Middle frontal gyrus (tissue), 1 donor: ENCODE data around the gene PLCD1.
"Not testable (repeated sequence)": the region's sequence is repeated elsewhere in the genome, so short reads cannot be mapped to it uniquely, and the experiment has no call there.

Experiments used
- DNase-seq: peaks from one replicate; pipeline ENCODE4 v3.0.0-alpha.2; 2015; ENCODE audit warnings: low spot score; ENCODE audit errors: extremely low spot score

PLCD1 gene

DNA sequence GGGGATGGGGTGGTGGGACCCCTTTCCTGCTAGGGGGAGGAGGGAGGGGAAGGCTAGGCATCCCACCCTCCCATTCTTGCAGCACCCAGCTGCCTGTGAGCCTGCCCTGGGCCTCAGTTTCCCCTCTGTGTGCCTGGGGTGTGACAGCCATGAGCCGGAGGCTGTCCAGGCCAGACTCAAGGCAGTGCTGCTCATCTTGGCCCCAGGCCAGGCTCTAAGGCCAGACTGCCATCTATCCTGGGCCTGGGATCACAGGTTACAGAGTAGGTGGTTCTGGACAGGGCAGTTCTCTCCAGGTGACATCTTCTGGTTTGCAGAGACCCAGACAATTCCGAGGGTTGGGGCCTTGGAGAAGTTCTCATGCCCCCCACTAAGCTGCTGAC lies 42.1 kb downstream of the PLCD1 start:
- DNase-seq: no peak

DNA sequence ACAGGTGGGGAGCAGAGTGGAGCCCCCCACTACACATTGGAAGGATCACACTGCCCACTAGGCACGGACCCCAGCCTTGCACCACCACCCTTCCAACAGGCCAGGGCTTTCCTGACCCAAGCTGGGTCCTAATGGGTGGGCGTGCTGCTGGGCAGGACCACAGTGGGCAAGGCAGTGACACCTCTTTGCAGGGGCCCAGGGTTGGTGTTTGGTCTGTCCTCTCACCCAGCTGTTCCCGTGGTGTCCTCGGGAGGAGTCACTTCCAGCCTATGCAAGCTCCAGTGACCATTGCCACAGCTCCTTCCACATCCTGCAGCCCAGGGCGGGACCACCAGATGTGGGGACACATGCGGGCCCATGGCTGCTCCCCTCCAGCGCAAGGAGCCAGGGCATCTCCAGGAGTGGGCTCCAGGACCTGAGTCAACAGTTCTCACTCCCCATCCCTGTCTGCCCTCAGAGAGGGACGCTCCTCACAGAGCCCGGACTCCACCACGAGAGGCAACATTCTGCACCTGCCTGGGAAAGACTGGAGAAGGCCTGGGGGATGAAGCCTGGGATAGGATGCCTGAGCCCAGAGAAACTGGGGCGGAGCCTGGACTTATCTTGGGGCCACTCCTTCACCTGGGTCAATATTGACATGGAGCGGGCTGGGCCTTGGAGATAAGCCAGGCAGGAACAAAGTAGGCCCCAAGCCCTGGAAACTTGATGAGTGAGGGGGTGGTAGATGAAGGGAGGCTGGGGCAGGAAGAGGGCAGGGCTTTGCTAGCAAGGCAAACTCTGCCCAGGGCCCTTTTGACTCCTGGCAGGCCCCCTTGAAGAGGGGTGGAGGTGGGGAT lies 42.7 kb downstream of the PLCD1 start:
- DNase-seq: no peak

DNA sequence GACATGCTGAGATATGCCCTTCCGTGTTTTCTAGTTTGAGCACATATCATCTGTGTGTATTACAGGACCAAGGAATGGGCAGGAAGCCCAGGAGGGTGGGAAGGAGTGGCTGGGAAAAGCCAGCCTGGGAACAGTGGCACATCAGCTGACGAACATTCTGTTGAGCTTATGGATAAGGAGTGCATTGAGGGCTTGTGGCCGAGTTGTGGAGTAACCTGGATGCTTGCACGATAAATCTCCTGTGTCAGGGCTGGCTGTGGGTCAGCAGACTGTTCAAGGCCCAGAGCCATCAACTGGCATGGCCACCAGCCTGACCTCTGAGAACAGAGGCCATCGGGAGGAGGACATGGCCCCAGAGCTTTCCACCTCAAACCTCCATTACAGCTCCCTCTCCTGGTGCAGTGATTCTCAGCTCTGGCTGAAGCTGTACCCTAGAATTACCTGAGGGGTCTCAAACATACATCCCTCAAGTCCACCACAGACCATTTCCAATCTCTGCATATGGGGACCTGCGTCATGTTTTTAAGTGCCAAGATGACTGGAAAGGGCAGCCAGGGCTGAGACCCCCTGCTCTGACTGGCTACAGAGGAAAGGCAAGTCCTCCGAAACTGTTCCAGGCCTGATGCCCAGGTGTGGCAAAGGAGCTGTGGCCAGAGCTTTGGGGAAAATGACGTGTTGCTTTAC lies 43.7 kb downstream of the PLCD1 start:
- DNase-seq: no peak

DNA sequence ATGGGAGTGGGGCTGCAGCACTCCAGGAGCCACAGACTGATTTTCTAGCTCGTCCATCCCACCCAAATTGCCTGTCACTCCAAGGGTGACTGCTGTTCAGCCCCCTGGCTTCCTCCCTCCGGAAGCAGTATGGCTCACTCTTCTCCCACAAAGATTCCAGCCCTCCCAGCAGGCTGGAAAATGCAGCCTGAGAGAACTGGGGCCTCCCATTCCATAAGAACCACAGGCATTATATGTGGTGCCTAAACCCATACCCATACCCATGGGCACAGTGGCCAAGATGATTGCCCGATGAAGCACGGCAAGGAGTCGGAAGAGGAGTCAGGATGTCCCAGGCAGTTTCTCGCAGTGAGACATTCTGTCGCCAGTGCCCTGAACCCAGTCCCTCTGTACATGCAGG lies 44.8 kb downstream of the PLCD1 start:
- no peak for DNase-seq

DNA sequence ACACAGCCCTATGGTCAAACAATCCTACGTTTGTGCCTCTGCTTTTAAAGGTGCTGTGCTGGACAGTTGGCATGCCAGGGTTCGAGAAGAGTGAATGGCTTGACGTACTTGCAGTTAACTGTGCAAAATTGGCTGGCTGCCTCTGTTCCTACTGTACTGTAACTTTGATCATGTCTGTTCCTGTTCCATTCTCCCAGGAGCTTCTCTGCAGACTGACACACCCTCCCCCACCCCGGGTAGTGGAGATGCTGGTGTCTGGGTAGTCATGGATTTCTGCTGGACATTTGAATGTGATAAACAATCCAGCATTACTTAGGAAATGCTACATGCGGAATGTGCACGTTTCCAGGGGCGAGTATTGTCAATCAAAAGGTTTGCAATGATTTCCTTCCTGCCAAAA lies 45.4 kb downstream of the PLCD1 start:
- DNase-seq: no peak

DNA sequence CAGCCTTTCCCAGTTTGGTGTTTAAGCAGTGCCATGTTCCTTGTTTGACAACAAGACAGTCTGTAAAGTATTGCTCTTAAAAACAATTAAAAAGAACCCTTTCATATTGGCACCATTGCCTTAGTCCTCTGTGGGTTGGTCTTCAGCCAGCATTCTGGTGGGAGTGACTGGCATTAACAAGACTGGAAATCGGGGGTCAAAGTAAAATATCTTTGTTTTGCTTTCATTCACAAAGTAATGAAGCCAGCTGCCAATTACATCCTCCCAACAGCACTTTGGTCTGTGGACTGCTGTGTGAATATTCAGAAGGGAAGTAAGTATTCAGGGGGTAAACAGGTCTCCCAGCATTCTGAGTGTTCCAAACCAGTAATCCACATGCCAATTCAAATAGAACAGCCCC lies 47.1 kb downstream of the PLCD1 start:
- no peak for DNase-seq

DNA sequence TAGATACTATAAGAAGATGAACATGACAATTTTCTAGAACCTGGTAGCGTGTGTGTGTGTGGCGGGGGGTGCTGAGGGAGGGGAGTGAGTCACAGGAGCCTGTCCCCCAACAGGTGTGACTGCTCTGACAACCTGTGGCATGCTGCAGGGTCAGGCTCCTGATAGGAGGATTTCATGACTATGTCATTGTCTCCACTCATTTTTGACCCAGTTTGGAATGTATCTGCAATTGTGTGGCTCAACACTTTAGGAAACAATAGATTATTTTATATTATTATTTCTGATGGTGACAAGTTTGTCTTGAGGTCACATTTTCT lies 48.1 kb downstream of the PLCD1 start:
- no peak for DNase-seq

DNA sequence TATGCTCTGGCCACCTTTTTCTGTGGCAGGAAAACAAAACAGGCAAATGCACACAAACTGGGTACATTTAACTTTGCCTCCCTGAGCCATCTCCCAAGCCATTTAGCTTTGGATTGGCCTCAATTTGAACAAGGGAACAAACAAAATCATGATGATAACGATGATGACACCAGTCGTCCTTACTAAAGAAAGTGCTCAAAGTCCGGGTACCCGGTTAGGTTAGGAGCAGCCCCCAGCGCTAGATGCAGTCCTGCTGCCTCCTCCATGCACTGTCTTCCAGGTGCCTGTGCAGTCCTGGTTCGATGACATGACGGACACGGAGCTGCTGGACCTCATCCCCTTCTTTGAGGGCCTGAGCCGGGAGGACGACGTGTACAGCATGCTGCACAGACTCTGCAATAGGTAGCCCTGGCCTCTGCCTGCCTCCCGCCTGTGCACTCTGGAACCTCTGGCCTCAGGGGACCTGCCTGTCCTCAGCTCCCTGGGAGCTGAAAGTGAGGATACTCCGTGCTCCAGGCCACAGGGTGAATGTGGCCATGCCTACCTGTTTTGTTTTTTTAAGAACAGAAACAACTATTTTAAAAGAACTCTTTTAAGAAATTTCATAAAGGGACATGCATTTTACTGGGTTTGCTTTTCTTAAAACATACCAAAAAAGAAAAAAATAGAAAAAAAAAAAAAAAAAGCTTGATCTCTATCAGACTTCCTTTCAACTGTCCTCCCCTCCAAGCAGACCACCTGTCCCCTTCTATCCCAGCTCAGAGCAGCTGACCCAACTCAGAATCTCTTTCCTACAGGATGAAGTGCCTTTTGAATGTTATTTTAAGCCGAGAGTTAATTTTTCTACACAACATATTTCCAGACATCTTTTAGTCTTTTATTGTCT lies 48.7 kb downstream of the PLCD1 start:
- DNase-seq: no peak

DNA sequence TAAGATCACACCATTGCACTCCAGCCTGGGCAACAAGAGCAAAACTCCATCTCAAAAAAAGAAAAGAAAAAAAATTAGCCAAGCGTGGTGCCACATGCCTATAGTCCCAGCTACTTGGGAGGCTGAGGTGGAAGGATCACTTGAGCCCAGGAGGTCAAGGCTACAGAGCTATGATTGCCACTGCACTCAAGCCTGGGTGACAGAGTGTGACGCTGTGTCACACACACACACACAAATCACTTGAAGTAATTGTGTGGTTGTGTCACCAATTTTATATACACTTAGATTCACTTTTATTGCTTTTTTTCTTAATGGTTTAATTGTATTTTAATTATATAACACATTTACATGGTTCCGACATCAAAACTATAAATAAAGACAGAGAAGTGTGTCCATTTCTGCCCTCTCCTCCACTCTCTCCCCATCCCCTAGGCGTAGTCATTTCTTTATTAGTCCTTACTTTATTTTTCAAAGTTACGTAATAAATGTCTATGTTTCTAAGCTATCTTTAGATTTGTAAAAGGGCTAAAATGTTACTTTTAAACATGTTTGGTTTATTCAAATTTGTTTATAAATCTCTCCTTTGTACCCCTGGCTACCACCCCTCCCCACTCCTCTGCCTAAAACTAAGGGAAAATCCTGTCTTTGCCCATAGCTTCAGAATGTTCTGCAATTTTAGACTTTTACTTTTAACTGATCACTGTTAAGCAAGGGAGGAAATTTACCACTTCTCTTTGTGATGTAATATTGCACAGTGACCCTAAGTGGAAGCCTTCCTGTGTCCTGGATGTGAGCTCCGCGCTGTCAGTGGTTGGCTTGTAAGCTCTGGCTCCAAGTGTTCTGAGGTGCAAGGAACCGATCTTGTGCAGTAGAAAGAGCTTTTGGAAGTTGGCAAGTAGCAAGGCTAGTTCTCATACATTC lies 49.6 kb downstream of the PLCD1 start:
- DNase-seq: no peak

DNA sequence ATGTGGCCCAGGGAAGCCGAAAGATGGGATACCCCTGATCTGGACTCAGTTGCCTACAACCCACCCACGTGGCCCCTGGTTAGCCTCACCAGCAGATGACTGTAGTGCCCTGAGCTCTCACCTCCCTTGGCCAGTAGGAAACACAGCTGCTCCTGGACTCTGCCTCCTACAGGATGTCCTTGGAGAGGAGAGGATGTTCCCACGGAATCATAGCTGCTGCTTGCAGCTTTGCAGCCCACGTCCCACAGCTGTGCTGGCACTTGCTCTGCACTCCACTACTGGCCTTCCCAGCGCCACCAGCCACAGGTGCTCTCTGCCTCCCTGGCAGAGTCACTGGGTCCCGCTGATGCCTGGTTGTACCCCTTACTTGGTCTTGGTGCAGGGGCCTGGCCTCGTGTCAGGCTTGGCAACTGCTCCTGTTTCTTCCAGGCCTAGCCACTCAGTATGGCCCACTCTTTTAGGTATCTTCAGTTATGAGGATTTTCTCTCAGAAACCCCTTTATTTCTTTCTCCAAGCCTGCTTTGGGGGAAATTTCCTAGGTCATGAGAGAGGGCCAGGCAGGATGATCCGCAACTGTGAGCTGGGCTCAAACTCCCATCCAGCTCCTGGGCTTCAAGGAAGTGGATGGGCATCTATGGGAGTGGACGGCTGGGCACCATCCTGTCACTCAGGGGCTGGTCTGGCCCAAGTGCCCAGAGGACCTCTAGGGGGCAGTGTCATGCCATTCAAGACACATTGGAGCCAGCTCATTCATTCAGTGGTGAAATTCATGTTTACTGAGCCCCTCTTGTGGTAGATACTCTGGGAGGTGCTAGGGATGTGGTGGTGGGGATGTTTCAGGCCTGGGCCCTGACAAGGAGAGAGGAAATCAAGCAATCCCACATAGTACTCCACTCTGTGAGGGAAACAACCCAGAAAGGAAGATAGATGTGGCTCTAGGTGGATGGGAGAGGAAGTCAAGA lies 55.0 kb downstream of the PLCD1 start:
- DNase-seq: no peak

DNA sequence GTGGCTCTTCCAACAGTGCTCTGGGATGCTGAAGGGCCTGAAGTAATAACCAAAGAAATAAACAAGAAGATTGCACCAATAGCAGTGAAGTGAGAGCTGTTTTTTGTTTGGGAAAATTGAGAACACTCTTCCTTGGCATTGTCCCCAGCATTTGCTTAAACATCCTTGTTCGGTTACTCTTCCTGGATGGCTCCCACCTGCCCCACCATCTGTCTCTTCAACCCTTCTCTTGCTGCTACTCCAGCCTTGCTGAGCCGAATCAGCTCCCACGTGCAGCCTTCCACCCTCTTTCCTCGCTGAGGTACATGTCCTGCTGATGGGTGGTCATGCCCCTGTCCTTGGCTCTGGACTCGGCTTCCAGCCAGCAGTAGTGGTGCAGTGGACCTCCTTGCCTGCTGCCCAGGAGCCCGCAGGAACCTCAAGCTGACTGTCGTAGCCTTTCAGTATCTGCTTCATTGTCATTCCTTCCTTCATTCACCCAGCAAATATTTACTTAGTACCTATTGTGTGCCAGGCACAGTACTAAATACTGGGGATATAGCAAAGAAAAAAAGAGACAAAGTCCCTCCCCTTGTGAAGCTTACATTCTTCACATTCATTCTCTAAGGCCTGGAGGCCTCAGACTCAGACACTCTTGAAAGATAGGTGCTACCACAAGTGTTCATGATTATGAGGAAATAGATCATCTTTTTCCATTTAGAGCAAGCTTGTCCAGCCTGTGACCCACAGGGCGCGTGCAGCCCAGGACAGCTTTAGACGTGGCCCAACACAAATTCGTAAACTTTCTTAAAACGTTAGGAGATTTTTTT lies 56.0 kb downstream of the PLCD1 start:
- DNase-seq: no peak

DNA sequence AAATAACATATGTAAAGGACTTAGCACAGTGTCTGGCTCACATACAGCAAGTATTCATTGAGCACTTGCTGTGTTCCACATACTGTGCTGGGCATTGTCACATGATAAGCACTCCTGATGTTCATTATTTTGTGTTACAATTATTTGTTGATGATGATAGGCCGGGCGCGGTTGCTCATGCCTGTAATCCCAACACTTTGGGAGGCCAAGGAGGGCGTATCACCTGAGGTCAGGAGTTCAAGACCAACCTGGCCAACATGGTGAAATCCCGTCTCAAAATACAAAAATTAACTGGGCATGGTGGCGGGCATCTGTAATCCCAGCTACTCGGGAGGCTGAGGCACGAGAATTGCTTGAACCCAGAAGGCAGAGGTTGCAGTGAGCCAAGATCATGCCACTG lies 57.4 kb downstream of the PLCD1 start:
- not testable (repeated sequence) for DNase-seq

DNA sequence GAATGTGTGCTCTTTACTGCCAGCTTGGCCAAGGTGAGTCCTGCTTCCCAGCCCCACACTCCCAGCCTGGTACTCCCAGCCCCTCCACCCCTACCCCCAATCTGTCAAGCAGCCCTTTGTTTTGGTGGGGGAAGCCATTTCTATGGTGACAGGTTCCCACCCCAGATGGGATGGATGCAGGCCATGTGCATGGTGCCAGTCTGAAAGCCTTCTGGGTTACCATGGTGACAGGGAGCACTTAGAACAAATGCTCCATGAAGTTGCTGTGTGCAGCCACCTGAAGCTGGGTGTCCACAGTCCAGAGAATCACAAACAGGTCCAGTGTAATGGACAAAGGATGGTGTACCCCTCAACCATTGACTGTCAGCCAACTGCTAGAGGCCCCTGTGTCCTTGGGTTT lies 58.0 kb downstream of the PLCD1 start:
- DNase-seq: no peak

DNA sequence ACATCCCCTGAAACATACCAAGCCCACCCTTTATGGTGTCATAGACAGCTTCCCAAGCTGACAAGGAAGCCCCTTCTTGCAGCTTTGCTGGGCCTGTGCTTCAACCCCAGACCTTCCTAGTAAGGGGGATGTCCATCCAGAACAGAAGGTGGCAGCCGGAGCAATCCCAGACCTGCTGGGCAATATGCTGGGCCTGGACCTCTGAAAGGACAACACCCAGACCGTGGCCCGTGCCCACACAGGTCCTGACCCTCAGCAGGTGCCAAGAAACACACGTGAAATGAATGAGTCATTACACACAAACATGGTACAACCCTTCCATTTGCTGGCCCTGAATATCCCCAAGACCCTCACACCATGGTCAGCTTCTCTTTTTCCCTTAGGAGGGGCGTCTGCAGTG lies 58.6 kb downstream of the PLCD1 start:
- DNase-seq: no peak

DNA sequence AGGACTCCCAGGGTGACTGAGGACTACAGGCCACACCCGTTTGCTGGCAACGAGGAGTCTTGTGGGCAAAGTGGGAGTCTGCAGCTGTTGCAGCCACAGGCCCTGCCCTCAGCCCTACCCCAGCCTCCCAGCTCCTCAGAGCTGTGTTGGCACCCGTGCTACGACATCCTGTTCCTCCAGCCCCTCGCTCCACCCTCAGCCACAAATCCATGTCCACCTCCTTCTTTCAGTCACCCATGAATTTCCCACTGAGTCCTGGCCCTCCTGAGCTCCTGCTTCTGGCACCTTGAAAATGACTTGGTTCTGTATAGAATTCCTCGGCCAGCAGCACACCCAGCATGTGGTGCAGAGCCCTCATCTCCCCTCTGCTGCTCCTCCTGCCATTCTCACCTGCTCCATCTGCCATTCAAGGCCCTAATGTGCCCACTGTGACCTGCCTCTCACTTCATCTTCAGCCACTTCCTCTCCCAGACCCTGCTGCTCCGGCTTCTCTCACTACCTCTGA lies 59.8 kb downstream of the PLCD1 start:
- no peak for DNase-seq

DNA sequence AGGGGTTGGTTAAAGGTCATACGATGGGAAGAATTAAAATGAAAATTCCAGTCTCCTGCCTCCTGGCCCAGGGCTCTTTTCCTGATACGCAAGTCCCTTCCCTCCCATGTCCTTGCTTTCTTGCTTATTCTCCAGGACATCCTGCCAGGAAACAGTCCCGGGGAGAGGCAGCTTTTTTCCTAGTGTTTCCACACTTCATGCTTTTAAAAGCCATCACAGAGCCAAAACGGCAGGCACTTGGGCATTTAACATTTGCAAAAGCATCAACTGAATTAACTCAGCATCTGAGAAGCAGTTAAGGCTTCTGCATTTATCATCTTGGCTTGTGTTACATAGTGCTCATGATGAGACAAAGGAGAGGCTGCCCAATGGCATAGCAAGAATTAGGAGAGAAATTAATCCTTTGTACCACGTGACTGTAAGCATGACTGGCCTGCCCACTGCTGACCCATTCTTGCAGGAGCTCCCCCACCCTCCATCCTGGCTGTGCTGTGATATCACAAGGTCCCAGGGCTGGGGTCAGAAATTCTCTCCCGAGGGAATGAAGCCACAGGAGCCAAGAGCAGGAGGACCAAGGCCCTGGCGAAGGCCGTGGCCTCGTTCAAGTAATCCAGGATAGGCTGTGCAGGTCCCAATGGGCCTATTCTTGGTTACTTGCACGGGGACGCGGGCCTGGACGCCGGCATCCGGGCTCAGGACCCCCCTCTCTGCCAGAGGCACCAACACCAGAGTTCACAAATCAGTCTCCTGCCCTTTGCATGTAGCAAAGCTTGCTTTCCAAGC lies 60.4 kb downstream of the PLCD1 start:
- DNase-seq: no peak

DNA sequence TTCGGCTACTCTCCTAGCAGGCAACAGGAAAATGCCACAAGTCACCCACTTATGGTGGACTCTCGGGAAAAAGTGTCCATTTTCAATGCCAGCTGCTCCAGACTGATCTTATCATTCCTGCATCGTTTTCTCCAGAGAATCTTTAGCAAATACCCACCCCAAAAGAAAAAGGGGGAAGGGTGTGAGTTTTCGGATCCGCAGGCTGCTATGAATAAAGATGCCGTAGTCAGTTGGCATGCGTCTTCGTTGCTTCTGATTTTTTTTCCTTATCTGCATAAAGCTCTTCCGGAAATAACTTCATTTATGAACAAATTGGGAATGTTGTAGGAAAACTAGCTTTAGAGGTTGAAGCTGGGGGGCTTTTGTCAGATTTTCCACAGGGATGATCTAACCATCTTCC lies 61.2 kb downstream of the PLCD1 start:
- peak; percentile 34 for DNase-seq

DNA sequence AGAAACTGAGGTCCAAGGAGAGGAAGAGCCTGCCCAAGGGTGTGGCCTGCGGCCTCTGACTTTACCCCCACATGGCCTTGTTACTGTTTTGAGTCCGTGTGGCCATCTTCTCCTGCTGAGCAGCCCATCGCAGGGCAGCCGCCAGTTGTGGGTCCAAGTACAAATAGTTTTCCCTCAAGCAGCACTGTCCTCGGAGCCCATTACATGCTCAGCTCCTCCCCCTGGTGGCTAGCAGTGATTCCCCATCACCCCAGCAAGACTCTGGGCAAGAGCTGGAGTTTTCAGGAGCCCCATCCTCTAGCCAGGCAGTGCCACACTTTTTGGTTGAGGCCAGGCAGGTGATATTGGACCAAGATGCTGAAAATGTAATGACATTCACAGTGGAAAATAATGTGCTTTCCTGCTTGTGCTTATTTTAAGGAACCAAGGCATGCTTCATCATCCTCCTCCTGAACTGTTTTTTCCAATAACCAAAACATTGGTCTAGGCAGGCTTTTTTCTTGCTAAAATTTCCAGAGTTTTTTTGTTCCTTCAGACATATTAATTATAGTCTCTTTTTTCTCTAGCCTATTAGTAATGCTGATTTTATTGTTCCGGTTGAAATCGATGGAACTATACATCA lies 62.1 kb downstream of the PLCD1 start:
- DNase-seq: no peak
